H54 (cell line): ENCODE measurements around the gene RBP5.

Source experiments
- DNase-seq: peaks from one replicate; pipeline ENCODE4 v3.0.0; 2011; ENCODE audit warnings: low spot score, mixed read lengths; ENCODE audit not compliant: insufficient read length
- FAIRE-seq: peaks from 3 replicates; lab custom pipeline; 2011; peaks lifted over from hg19 to GRCh38; lab: Jason Lieb, UNC
- POLR2A ChIP-seq: IDR thresholded peaks from 2 replicates; pipeline ENCODE4 v1.6.1; 2011; ENCODE audit warnings: low read depth, mild to moderate bottlenecking, low read length

RBP5 gene

DNA sequence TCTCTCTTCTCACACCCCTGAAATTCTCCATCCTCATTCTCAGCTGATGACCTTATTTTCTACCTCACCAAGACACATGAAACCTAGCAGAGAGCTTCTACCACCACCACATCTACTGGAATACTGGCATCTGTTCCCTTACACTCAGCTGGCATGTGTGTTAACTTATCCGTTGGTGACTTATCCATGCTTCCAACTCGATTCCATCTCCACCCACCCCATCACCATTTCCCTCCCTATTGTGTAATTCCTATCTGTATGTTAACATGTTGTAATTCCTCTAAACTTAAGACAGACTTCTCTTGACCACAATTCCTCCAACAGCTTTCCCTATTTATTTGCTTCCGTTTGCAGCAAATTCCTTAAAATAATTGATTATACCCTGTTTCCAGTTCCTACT lies 52.8 kb downstream of the RBP5 start:
- FAIRE-seq (no peak), DNase-seq (no peak)
- TF ChIP-seq POLR2A, result no peak

DNA sequence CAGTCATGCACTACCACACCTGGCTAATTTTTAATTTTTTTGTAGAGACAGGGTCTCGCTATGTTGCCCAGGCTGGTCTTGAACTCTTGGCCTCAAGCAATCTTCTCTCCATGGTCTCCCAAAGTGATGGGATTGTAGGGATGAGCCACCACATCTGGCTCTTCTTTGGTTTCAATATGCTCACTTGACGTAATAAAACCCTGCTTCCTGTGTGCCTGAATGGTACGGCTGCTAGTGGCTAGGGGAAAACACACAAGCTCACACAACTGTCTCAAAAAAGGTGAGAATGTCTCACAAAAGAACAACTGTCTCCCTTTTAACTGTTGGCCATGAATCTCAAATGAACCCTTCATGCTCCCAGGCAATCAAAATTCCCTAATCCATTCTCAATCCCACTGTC lies 53.2 kb downstream of the RBP5 start:
- TF ChIP-seq POLR2A, result no peak
- no peak for DNase-seq
- no peak for FAIRE-seq

DNA sequence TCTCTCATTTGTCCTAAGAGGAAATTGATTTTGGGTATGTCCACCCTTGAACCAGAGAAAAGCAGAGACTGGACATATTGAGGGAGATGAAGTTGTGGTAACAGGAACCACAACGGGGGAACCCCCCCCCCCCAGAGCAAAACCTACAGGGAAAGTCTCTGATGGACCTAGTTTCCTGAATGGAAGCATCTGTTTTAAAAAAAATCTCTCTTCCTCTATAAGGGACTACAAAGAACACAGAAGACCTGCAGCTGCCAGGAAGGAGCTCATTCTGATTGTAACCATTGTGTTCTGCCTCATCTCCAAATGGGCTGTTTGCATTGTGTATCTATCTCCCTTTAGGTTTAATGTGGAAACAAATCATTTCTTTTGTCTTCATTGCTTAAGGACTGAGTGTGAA lies 54.7 kb downstream of the RBP5 start:
- TF ChIP-seq POLR2A, result no peak
- FAIRE-seq (no peak), DNase-seq (no peak)
